Activated naive CD8-positive, alpha-beta T cell (primary cell): ENCODE data around the gene DST.

Experiments
- H3K27ac Mint-ChIP-seq: one replicate; pipeline ENCODE4 v1.8.0; 2021; ENCODE audit warnings: mixed read lengths
- H3K27me3 Mint-ChIP-seq: one replicate; pipeline ENCODE4 v1.8.0; 2021; ENCODE audit warnings: mixed read lengths
- H3K36me3 Mint-ChIP-seq: one replicate; pipeline ENCODE4 v1.8.0; 2021; ENCODE audit warnings: mixed read lengths
- H3K4me1 Mint-ChIP-seq: one replicate; pipeline ENCODE4 v1.8.0; 2021; ENCODE audit warnings: low read depth, mixed read lengths
- H3K4me3 Mint-ChIP-seq: one replicate; pipeline ENCODE4 v1.8.0; 2021; ENCODE audit warnings: mild to moderate bottlenecking, mixed read lengths
- H3K9me3 Mint-ChIP-seq: one replicate; pipeline ENCODE4 v1.8.0; 2021; ENCODE audit warnings: low read depth, mixed read lengths

DST gene

DNA sequence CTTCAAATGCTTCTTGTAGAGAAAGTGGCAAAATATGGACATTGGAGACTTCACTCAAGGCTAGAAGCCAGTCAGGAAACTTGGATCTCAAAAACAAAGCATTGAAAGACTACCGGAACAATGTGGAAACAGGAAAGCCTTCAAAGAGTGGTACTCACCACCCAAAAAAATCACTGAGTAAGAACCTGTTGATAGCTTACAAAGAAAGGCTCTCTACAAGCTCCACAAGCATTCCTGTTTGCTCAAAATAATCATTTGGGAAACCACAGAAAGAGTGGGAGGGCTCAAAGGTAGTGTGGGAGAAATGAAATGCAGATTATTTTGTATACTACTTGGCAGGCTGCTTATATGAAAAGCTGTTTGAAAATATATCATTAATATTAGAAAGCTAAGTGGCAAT is 9.5 kb upstream of the DST start:
- H3K27me3 Mint-ChIP-seq = peaks cover 4% of the 10 kb centered on the region
- no peaks in the 10 kb centered on the region for H3K4me1 Mint-ChIP-seq
- H3K9me3 Mint-ChIP-seq = no peaks in the 10 kb centered on the region
- no peak overlapping the region for H3K4me3 Mint-ChIP-seq
- H3K27ac Mint-ChIP-seq = no peak overlapping the region
- H3K36me3 Mint-ChIP-seq = no peaks in the 10 kb centered on the region

DNA sequence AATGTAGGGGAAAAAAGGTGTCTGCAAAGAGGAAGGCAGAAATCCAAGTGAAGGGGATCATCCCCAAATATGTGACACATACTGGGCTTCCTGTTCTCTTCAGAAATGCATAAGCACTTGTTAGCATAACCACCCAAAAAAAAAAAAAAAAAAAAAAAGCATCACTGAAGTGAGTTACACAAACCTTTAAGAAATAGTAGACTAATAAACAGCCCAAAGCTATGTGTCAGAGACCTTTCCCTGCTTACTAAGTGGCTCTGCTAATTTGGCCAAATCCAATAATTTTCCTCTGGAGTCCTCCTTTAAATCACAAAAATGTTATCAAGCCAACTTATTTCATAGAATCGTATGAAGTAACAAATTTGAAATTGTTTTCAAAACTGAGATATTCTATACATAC is 7.5 kb upstream of the DST start:
- Mint-ChIP-seq H3K36me3 (no peaks in the 10 kb centered on the region), H3K27ac (no peak overlapping the region), H3K4me3 (no peak overlapping the region), H3K4me1 (no peaks in the 10 kb centered on the region), H3K9me3 (no peaks in the 10 kb centered on the region), H3K27me3 (peaks cover 4% of the 10 kb centered on the region)

DNA sequence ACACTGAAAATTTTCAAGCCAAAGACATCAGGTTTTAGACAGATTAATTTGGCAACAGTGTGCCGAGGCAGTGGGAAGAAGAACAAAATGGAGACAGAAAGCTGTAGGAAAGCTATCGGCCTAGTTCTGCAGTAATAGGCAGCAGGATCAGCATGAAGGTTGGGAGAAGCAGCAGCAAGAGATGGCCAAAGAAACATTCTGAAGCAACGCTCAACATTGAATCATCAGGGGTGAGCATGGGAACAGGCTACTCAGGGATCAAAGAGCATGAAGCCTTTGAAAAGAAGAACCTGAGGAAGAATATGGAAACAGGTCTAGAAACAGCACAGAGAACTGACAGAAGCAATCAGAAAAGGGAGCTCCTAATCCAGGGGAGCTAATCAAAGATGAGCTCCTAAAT is 7.1 kb upstream of the DST start:
- H3K27ac Mint-ChIP-seq = no peak overlapping the region
- H3K36me3 Mint-ChIP-seq = no peaks in the 10 kb centered on the region
- H3K9me3 Mint-ChIP-seq = no peaks in the 10 kb centered on the region
- H3K27me3 Mint-ChIP-seq = peaks cover 4% of the 10 kb centered on the region
- no peaks in the 10 kb centered on the region for H3K4me1 Mint-ChIP-seq
- H3K4me3 Mint-ChIP-seq = no peak overlapping the region

DNA sequence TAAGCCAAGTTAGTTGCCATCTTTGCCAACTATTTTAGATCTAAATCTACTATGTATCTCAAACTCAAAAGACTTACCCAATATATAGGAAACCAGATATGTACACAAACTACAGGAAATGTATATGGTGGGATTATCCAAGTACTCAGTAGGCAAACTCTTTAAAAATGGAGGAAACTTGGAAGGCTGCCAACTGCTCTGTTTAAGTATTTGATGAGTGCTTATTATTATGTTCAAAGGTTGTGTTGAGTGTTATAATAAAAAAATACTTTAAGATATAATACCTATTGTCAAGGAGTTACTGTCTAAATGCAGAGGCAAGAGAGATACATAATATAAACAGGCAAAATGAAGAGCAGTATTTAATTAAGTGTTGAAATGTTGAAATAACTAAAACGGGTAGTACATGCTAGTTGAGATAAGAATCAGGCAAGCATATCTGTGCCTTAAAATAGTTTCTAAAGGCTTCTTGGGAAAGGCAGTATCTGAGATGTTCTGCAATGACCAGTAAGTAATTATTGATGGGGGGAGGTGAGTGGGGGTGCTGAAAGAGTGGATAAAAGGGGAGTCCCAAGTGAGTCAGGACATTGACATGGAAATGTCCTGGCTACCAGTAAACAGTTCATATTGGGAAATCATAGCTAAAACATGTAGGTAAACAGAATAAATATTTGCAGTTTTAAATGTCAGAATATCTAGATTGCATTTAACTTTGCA is 6.5 kb upstream of the DST start:
- peaks cover 4% of the 10 kb centered on the region for H3K27me3 Mint-ChIP-seq
- H3K4me3 Mint-ChIP-seq = no peak overlapping the region
- H3K36me3 Mint-ChIP-seq = no peaks in the 10 kb centered on the region
- no peaks in the 10 kb centered on the region for H3K9me3 Mint-ChIP-seq
- no peaks in the 10 kb centered on the region for H3K4me1 Mint-ChIP-seq
- no peak overlapping the region for H3K27ac Mint-ChIP-seq

DNA sequence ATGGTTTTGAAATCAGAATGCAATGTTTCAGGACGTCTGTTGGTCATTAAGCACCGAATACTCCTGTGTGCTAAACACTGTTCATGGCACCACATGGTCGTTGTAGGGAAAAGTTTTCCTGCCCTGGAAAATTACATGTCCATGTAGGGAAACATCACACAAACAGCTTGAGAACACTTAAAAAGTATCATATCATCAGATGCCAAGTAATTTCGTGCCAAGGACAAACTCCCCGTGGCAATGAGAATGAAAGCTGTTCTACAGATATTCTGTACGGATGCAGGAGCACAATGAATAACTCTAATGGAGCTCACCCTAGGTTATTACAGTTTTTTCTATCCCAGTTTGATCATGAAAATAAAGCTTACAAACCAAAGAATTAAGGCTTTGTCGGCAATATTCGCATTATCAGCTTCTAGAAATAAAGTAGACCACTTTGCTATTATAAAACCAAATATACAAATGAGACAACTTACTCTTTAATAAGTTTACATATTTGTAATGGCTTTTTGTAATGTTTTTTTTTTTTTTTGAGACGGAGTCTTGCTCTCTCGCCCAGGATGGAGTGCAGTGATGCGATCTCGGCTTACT is 4.6 kb upstream of the DST start:
- H3K9me3 Mint-ChIP-seq = no peaks in the 10 kb centered on the region
- H3K36me3 Mint-ChIP-seq = no peaks in the 10 kb centered on the region
- H3K4me1 Mint-ChIP-seq = no peaks in the 10 kb centered on the region
- no peak overlapping the region for H3K4me3 Mint-ChIP-seq
- peaks cover 4% of the 10 kb centered on the region for H3K27me3 Mint-ChIP-seq
- H3K27ac Mint-ChIP-seq = no peak overlapping the region

DNA sequence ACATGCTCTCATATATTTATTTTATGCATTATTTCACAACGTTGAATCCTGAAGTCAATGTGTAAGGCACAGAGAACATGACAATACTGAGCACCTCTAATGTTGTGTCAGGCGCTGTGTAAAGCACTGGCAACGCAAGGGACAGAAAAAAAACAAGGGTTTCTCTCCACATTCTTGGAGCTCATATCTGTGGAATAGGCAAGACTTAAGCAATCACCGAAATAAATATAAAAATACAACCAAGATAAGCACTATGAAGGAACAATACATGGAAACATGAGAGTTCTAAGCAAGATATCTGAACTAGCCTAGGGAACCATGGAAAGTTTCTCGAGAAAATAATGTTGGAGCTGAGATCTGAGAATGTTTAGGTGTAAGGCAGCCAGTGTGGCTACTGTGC is 1.7 kb upstream of the DST start:
- Mint-ChIP-seq H3K9me3 (no peaks in the 10 kb centered on the region), H3K27me3 (peaks cover 1% of the 10 kb centered on the region), H3K36me3 (no peaks in the 10 kb centered on the region), H3K4me3 (no peak overlapping the region), H3K27ac (no peak overlapping the region), H3K4me1 (no peaks in the 10 kb centered on the region)

DNA sequence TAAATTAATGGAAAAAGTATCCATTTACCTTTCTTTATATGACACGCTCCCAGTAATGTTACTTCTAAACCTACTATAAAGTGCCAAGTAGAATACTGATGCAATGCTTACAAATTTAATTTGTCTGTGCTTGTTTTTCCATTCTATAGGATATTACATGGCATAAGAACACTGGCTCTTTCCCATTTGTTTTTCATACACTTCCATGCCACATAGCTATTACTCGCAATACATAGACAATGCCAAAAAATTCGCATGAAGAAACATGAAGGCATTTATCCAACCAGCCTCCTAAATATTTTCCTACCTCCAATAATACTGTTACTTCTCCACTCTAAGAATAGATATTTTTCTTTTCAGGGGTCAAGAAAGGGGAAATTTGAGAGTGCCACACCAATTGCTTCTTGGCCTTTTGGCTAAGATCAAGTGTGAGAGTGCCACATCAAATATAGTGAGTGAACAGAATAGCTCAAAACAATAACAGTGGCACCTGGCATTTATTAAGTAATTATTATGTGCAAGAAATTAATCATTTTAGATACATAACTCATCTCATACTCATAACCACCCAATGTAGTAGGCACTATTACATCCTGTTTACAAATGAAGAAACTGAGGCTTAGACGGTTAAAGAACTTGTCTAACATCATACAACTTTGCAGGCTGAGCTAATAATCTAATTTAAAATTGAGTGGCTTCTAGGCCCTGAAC is 845 bp upstream of the DST start:
- Mint-ChIP-seq H3K36me3 (no peaks in the 10 kb centered on the region), H3K9me3 (no peaks in the 10 kb centered on the region), H3K27ac (no peak overlapping the region), H3K27me3 (peaks cover 1% of the 10 kb centered on the region), H3K4me1 (no peaks in the 10 kb centered on the region), H3K4me3 (no peak overlapping the region)

DNA sequence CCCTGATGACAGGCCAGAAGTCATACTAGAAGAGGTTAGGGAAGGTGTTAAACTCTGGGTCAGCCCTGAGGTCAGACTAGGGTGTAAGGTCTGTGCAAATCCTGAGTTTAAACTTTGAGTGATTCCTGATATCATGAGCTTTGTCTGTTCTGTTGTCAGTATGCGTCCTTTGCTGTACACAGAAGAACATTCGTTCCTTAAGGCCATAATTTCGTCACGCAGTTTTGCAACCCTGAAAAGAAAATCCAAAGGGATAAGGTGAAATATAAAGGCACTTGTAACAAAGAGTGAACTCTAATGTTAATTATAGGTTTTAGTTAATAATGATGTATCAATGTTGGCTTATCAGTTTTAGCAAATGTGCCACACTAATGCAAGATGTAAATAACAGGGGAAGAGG is 2.3 kb downstream of the DST start:
- Mint-ChIP-seq H3K27ac (no peak overlapping the region), H3K9me3 (no peaks in the 10 kb centered on the region), H3K4me1 (no peaks in the 10 kb centered on the region), H3K36me3 (no peaks in the 10 kb centered on the region), H3K27me3 (peaks cover 7% of the 10 kb centered on the region), H3K4me3 (no peak overlapping the region)

DNA sequence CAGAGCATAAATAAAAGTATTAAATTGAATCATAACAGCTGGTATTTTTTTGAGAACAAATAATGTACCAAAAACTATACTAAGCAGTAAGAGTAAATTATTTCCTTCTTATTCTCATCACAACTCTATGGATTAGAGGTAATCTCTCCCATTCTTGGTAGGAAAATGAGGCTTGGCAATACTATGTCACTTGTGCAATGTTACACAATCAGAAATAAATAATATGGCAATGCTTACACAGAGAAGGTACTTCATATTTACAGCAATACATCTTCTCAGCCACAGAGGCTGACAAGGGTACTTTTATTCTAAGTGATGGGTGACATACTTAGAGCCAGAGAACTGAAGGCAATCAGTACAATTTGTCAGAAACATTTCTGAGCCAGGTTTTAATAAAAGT is 3.9 kb downstream of the DST start:
- no peaks in the 10 kb centered on the region for H3K36me3 Mint-ChIP-seq
- H3K27me3 Mint-ChIP-seq = peaks cover 7% of the 10 kb centered on the region
- no peak overlapping the region for H3K4me3 Mint-ChIP-seq
- H3K9me3 Mint-ChIP-seq = no peaks in the 10 kb centered on the region
- H3K27ac Mint-ChIP-seq = no peak overlapping the region
- H3K4me1 Mint-ChIP-seq = no peaks in the 10 kb centered on the region

DNA sequence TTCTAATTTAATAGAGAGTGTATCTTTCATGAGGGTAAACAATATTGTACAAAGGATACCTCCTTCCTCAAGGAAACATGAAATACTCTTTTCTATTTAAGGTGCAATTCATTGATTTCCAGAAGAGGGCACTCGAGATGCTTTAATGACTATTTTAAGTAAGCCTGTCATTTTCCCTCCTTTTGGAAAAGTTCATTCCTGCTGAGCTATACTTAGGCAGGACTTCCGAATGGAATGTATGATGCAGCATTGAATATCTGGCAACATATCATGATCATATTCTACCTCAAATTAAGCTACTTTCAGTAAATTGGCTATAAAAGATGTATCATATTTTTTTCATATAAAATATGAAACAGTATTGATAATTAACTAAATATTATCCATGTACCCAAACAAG is 5.0 kb downstream of the DST start:
- H3K9me3 Mint-ChIP-seq = no peaks in the 10 kb centered on the region
- no peaks in the 10 kb centered on the region for H3K4me1 Mint-ChIP-seq
- H3K27ac Mint-ChIP-seq = no peak overlapping the region
- no peak overlapping the region for H3K4me3 Mint-ChIP-seq
- no peaks in the 10 kb centered on the region for H3K36me3 Mint-ChIP-seq
- peaks cover 10% of the 10 kb centered on the region for H3K27me3 Mint-ChIP-seq

DNA sequence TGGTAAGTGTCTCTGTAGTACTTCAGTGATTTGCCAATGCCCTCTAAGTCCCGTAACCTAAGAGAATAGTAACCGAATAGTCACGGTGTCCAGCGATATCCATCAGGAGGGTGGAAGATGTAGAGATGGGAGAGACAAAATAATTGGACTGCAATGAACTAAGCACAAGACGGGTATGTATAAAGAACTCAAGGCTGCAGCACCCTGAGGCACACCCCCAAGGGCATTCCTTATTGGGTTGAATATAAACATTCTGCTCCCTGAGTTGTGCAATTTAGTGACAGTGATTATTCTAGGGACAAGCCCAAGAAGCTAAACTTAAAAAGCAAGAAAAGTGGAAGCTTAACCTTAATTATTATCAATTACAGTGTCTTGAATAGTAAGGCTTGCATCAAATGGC is 14.6 kb downstream of the DST start:
- Mint-ChIP-seq H3K36me3 (no peaks in the 10 kb centered on the region), H3K4me3 (no peak overlapping the region), H3K4me1 (no peaks in the 10 kb centered on the region), H3K9me3 (no peaks in the 10 kb centered on the region), H3K27me3 (peaks cover 4% of the 10 kb centered on the region), H3K27ac (no peak overlapping the region)

DNA sequence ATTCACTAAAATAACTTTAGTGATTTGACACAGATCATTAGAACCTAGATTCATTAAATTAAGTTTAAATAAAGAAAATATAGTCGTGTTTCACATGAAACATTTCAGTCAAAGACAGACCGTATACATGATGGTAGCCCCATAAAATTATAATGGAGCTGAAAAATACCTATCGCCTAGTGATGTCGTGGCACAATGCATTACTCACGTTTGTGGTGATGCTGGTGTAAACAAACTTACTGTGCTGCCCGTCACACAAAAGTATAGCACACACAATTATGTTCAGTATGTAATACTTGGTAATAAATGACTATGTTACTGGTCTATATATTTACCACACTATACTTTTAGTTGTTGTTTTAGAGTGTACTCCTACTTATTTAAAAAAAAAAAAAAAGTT is 17.3 kb downstream of the DST start:
- no peak overlapping the region for H3K27ac Mint-ChIP-seq
- H3K27me3 Mint-ChIP-seq = no peaks in the 10 kb centered on the region
- no peaks in the 10 kb centered on the region for H3K9me3 Mint-ChIP-seq
- H3K4me1 Mint-ChIP-seq = no peaks in the 10 kb centered on the region
- H3K4me3 Mint-ChIP-seq = no peak overlapping the region
- H3K36me3 Mint-ChIP-seq = no peaks in the 10 kb centered on the region

DNA sequence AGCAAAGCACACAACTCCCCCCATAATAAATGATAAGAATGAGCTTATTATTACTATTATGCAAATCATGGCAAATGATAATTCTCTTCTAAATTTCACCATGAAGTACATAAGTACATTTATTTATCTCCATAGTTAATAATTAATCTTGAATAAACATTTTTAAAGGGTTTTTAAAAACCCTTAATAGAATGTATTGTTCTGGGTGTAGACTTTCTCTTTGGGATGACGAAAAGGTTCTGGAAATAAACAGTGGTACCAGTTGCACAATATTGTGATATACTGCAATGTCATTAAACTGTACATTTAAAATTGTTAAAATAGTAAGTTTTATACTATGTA is 18.0 kb downstream of the DST start:
- H3K36me3 Mint-ChIP-seq = no peaks in the 10 kb centered on the region
- no peak overlapping the region for H3K27ac Mint-ChIP-seq
- H3K9me3 Mint-ChIP-seq = no peaks in the 10 kb centered on the region
- no peak overlapping the region for H3K4me3 Mint-ChIP-seq
- no peaks in the 10 kb centered on the region for H3K4me1 Mint-ChIP-seq
- H3K27me3 Mint-ChIP-seq = no peaks in the 10 kb centered on the region

DNA sequence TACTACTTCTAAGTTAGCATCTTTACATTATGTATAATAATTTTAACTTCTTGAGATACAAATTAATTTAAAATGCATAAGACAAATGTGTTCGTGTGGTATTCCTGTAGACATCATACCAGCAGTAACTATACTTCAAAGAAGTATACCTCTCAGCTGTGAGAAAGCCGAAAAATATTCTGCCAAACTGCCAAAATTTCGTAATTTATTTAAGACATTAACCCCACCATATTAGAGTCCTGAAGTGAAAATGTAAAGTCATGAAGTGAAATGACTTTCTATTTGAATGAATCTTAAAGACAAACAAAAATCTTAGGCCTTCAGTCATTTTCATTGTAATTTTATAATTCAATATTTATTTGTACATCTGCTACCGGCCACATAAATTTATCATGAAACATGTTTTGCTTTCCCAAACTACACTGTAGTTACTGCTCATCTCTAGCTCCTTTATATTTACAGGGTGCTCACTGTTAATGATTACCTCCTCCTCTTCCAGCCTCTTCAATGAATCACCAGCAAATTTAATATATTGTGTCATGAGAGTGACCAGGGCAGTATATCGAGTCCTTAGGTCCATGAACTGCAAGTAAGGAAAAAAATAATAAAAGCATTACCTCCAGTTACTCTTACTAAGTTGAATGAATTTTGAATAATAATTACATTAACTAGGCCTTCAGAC is 18.5 kb downstream of the DST start:
- no peak overlapping the region for H3K27ac Mint-ChIP-seq
- H3K4me3 Mint-ChIP-seq = no peak overlapping the region
- H3K4me1 Mint-ChIP-seq = no peaks in the 10 kb centered on the region
- no peaks in the 10 kb centered on the region for H3K9me3 Mint-ChIP-seq
- H3K36me3 Mint-ChIP-seq = no peaks in the 10 kb centered on the region
- no peaks in the 10 kb centered on the region for H3K27me3 Mint-ChIP-seq

DNA sequence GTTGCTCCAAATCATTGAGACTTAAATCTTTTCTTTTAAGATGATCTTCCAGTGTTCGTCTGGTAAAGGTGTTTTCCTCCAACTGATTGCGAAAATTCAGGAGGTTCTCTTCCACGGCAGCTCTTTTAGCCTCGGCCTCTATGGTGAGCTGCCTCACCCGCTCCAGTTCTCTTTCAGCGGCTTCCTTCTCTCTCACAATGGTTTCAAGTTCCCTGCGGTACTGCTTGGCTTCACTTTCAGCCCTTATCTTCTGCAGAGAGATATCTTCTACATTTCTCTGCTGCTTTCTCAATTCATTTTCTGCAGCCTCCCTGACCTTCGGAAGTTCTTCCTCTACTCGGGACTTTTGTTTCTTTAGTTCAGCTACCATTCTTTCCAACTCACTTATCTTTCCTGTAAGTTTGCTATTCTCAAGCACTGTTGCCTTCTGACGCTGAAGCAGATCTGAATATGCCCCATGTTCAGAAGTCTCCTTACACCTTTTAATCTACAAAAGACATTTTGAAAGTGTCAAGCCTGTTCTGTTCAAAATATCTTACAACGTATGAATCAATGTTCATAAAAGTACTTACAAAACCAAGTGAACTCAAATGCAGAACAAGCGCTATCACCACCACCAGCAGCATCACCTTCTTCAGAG is 22.3 kb downstream of the DST start:
- Mint-ChIP-seq H3K27ac (no peak overlapping the region), H3K9me3 (no peaks in the 10 kb centered on the region), H3K4me3 (no peak overlapping the region), H3K36me3 (no peaks in the 10 kb centered on the region), H3K4me1 (no peaks in the 10 kb centered on the region), H3K27me3 (no peaks in the 10 kb centered on the region)
